ENCODE data around the gene GPX2. TPM values are rescaled to one million over a fixed set of nuclear protein-coding genes. Genes with fewer than 3 reads are reported as not detected.

GPX2 gene
- not detected in 2 replicates for total RNA-seq

DNA sequence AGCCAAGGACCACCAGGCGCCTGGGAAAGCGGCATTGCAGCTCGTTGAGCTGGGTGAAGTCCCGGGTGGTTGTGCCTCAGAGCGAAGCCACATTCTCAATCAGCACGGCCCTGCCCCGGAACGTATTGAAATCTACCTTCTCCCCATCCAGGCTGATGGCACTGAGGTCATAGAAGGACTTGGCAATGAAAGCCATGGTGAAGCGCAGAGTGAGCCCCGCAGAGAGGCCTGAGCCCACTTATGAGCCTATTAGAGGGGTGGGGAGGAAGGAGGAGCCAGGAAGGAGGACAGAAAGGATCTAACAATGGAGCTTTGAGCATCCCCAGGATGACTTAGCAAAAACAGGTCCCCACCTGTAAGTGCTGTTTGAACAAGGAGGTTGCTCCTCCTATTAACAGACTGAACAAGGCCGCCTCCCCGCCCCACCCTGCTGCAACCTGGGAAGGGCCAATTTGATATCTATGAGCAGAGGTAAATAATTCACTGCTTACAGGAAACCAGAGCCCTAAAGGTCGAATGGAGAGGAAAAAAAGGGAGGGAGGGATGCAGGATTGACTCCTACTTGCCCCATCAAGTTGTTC lies at the start of gene GPX2:
Gene GPX2, minus strand, starts transcription at position 215 of the 581 bp plus-strand sequence. Its CDS starts 19 bp downstream, at position 196.
- intact Hi-C loops (cut with micrococcal nuclease) = no loop called here

- intact Hi-C loops (cut with micrococcal nuclease) = no loop called here
Observed at GRCh38 chr14:64990939-64991338, 48.4 kb upstream of the GPX2 start.

DNA sequence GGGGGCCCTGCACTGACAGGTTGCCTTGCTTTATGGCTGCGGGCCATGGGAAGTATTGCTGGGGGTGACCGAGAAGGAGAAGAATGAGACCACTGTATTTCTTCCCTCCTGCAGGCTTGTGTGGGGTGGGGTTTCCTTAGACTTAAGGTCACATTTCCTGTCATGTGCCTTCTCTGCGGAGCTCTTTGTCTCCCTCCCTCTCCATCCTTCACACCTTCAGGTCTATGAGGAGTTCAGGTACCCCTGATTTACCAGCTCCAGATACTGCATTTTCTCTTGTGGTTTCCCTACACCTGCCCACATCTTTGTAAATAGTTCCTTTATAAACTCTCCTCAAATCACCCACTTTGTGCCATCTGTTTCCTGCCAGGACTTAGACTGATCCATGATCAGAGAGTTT lies 47.8 kb upstream of the GPX2 start:
- intact Hi-C loops (cut with micrococcal nuclease) = no loop called here

- intact Hi-C loops (cut with micrococcal nuclease) = loop anchor here (1.0 to 10.0 kb wide), 13 partner anchors 73 to 1520 kb away; partner anchors contain the start of genes CHURC1, GPHN, HSPA2 and MTHFD1
Observed at GRCh38 chr14:64987438-64987767, 44.9 kb upstream of the GPX2 start.

DNA sequence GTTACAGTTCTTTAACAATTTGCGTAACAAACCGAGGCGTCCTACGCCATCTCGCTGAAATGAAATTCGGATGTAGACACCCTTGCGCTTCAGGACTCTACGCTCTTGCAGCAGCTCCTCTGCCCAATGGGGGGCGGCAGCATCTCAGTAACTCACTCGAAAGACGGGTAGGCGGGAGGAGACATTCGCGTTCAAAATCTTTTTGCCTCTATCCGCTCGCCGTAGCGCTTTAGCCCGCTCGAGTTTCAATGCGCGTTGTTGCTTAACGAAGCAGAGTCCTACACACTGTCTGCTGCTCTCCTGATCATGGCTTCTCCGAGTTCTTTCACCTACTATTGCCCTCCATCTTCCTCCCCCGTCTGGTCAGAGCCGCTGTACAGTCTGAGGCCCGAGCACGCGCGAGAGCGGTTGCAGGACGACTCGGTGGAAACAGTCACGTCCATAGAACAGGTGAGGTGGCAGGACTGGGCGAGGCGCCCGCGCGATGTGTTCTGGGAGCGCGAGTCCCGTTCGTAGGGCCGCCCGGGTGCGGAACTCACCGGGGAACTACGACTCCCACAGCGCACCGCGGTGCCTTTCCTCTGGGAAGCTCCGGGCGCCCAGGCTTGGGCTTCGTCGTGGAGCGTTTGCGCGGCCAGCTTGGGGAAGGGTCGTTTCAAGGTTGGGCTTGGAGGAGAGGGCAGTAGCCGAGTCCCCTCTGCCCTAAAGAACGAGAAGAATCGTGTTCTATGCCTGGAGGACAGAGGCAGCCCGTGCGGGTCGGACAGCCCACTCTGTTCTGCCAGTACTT lies 44.3 kb upstream of the GPX2 start, which contains the start of gene FNTB:
Gene FNTB, plus strand, starts transcription at position 248 of the 790 bp plus-strand sequence. Its CDS starts 59 bp downstream, at position 307.
- intact Hi-C loops (cut with micrococcal nuclease) = loop anchor here (1.0 to 10.0 kb wide), 17 partner anchors 33 to 1520 kb away; partner anchors contain the start of genes CHURC1, FUT8, GPHN and HSPA2

DNA sequence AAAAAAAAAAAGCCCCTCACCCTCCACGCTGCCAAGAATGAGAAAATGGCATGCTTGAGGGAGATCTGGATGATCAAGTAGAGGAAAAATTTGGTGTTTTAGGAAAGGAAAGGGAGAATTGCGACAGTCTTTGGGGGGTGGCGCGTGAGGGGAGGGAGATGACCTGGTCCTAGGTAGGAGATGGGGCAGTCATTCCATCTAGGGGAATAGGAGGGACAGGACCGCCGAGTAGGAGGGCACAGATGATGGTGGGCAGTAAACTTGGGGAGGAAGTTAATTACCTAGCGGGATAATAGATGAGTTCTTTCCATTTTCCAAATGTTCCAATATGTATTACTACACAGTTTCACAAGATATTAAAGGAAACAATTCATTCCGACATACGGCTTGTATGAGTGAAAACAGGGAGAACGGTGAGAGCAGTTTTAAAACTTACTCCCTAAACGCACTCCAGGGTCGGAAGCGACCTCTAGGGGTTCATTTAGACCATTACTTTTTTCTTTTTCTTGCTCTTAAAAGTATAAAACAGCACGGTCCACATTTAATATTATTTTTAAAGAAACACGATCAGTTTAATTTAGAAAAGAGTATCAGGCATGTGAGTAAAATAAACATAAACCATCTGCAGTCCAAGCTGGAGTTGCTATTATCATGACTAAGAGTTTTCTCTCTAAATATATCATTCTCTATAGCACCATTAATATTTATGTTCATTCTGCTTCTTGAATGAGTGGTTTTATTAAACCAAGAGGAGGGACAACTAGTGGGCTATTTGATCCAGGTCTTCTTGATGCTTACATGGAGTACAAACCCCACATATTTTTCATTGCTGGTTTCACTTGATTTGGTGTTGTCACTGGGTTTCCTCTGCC lies 41.1 kb upstream of the GPX2 start:
- intact Hi-C loops (cut with micrococcal nuclease) = loop anchor here (1.0 to 10.0 kb wide), 6 partner anchors 11 to 1439 kb away; partner anchors contain the start of genes PPP2R5E and RAB15

DNA sequence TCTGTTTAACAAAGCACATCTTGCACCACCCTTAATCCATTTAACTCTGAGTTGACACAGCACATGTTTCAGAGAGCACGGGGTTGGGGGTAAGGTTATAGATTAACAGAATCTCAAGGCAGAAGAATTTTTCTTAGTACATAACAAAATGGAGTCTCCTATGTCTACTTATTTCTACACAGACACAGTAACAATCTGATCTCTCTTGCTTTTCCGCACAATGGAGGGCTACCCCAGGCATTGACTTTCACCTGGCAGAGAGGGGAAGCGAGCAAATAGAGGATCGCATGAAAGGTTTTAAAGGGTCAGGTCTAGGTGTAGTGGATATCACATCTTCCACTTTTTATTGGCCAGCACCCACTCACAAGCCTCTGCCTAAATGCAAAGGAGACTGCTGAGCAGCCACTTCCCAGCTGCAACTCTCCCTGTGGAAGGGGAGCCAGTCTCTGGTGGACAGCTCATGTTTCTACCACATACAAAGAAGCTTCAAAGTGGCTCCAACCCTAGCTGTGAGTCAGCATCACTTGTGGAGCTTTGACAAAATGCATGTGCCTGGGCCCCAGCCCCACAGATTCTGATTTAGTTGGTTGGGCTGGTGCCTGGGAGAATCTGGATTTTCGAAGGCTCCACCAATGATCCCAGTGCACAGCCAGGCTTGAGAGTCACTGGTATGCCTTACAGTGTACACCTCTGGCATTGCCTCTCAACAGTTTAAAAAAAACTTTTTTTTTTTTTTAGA lies 37.0 kb upstream of the GPX2 start:
- intact Hi-C loops (cut with micrococcal nuclease) = loop anchor here (10.0 kb wide), 2 partner anchors 845 to 1435 kb away; partner anchors contain the start of gene PPP2R5E

- intact Hi-C loops (cut with micrococcal nuclease) = no loop called here
Observed at GRCh38 chr14:64974563-64974962, 32.0 kb upstream of the GPX2 start.

GRCh38 chr14:64973826-64974225 lies 31.3 kb upstream of the GPX2 start:
- intact Hi-C loops (cut with micrococcal nuclease) = loop anchor here (2.0 kb wide), 1 partner anchor 45 kb away; no protein-coding TSS in a partner anchor

GRCh38 chr14:64973026-64973442 lies 30.5 kb upstream of the GPX2 start:
- intact Hi-C loops (cut with micrococcal nuclease) = loop anchor here (2.0 kb wide), 1 partner anchor 44 kb away; no protein-coding TSS in a partner anchor

DNA sequence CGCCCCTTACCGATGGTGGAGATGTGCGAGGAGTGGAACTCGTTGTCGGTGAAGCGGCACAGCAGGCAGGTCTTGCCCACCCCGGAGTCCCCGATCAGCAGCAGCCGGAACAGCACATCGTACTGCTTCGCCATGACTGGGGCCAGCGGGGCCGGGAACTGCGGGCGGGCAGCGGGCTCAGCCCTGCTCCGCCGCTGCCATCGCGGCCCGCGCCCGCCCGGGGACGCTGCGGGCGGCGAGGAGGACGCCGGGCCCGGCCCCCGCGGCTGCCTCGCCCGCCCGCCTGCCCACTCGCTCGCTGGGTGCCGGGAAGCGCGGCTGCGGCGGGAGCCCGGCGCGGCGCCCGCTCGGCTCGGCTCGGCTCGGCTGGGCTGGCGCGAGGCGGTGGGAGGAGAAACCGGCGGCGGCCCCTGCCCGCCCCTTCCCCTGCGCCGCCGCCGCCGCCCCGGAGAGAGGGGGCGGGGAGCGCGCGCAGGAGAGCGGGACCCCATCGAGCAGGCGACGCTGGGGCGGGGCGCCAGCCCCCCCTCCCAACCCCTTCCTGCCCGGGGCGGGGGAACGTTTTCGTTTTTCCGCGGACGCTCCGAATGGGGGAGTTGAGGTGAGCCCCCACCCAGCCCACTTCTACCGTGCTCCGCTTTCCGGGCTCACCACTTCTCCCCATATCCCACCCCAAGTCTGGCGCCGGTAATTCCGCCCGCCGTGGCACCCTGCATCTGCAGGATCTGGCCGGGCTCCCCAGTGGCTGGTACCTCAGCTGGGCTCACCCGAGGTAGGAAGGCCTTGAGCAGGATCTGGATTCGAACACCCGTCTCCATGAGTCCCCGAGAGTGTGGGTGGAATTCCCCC lies 29.6 kb upstream of the GPX2 start, which contains the start of gene RAB15:
Gene RAB15, minus strand, starts transcription at position 394 of the 849 bp plus-strand sequence. Its CDS starts 260 bp downstream, at position 134.
- intact Hi-C loops (cut with micrococcal nuclease) = loop anchor here (1.0 to 2.0 kb wide), 3 partner anchors 11 to 58 kb away; partner anchors contain the start of gene CHURC1

GRCh38 chr14:64971491-64971942 lies 29.0 kb upstream of the GPX2 start:
- intact Hi-C loops (cut with micrococcal nuclease) = no loop called here

DNA sequence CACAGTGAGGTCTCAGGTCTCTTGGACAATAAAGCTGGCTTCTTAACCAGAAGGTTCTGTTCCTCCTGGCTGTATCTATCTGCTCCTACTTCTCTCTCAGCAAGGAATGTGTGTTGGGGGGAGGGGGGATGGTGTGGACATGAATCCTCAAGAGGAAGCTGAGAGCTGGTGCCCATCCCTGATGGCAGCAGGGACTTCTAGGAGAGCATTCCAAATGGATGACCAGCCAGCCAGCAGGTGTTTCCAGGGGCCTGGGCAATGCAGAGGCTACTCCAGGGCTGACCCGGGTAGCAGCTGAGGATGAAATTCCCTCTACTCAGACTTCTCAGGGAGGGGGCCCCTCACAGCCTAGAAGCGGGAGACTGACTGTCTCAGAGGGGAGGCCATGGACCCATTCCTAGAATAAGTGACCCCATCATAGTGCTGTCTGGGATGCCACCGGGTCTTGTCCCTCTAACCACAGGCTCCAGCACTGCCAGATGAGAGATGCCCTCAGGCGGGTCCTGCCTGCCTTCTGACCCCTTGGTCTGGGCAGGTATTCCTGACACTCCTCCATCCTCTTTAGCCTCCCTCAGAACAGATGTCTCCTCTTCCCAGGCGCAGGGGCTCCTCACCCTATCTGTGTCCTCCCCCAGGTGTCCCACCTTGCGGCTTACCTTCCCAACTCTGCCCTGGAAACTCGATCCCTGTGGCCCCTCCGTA lies 28.4 kb upstream of the GPX2 start:
- intact Hi-C loops (cut with micrococcal nuclease) = no loop called here

- intact Hi-C loops (cut with micrococcal nuclease) = no loop called here
Observed at GRCh38 chr14:64970041-64970440, 27.5 kb upstream of the GPX2 start.

DNA sequence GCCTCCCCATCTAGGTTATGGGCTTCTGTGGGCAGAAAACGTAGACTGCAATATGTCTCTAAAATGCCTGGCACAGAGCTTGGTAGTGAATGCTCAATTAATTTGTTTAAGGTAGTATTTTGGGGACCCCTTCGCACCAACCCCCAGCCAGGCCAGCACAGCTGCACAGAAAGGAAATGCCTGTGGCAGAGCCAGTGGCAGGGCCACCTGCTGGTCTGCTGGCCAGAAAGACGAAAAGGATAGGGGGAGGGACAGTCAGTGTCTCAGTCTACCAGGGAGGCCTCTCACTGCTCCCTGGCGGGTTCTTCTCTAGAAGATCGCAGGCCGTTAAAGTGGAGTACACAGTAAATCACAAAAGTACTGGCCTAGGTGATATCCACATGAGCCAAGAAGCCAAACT lies 26.1 kb upstream of the GPX2 start:
- intact Hi-C loops (cut with micrococcal nuclease) = no loop called here

- intact Hi-C loops (cut with micrococcal nuclease) = no loop called here
Observed at GRCh38 chr14:64968167-64968566, 25.6 kb upstream of the GPX2 start.

- intact Hi-C loops (cut with micrococcal nuclease) = no loop called here
Observed at GRCh38 chr14:64966976-64967375, 24.4 kb upstream of the GPX2 start.

DNA sequence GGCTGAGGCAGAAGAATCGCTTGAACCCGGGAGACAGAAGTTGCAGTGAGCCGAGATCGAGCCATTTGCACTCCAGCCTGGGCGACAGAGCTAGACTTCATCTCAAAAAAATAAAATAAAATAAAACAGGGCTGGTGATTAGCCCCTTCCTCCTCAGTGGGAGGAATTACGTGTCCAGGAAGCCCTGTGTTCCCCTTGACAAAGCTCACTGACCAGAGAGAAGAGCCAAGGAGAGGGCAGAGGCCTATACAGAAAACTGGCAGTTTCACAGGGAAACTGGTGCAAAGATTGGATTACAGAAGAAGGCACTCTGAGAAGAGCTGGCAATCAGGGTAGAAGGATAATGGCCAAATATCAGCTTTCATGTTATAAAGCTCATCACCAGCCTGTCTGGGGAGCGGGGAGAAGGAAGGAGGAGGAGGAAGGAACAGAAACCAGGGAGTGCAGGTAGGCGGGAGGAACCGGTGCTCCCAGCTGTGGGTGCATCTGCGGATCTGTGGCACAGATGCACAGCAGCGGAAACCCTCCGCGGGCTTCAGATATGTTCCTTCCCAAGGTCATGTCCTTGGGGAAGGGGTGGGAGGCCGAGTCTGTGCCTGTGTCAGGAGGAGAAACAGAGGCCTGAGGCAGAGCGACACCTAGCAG lies 22.9 kb upstream of the GPX2 start:
- intact Hi-C loops (cut with micrococcal nuclease) = no loop called here
